Cardiac fibroblast (primary cell): ENCODE data around the gene GLE1.

Experiments
- DNase-seq, 2 donors: peaks; one replicate each; pipeline versions ENCODE4 v3.0.0 to v3.0.0-alpha.2; 2010; ENCODE audit warnings: low read depth in 2 of 2
- H3K4me3 ChIP-seq, 2 donors: replicated peaks in 1 of 2; 1 replicate in 1 of 2; 2 replicates in 1 of 2; pipeline ENCODE4 v1.5.1; 2011; ENCODE audit warnings: low read depth in 2 of 2, low read length in 2 of 2, mild to moderate bottlenecking in 2 of 2, moderate library complexity in 1 of 2
- CTCF ChIP-seq: IDR thresholded peaks from one replicate; pipeline ENCODE4 v1.5.1; 2011; ENCODE audit warnings: low read depth, mild to moderate bottlenecking, low read length, inconsistent platforms

GLE1 gene

GRCh38 chr9:128555180-128555721 lies 50.7 kb downstream of the GLE1 start:
- peak; percentile 76 to 79 for DNase-seq
- H3K4me3 ChIP-seq, result peak overlapping the region; percentile 14 to 64
- TF ChIP-seq CTCF, result no peak

GRCh38 chr9:128556276-128556675 lies 51.8 kb downstream of the GLE1 start:
- no peak for DNase-seq
- H3K4me3 ChIP-seq, result no peak overlapping the region
- no peak for TF ChIP-seq CTCF

DNA sequence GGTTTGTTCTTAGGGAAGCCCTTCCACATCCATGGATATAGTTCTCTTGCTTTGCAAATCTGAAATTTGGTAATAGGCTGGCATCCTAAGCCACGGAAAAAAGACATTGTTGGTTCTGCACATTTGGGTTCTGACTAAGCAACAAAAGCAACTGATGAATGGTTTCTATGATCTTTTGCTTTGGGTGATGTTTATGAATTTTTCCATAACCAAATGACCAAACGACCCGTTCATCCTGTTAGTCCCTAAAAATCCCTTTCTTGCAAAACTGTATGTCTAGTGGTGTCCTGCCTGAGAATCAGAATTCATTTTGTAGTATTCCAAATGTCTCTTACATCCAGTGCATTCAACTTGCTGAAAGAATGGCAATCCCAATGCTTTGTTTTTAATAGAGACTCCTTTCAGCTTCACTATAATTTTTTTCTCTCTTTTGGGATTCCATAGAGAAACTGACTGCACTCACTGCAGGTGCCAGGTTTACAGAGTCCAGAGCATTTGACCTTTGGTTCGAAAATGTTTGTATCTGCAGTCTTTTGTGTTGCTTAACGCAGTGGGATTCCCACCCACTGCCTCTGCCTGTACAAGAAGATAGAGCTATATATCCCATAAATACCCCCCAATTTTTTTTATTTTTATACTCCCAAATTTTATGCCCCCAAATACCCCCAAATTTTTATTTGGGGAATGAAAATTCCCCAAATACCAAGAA lies 52.6 kb downstream of the GLE1 start:
- no peak for TF ChIP-seq CTCF
- no peak overlapping the region for H3K4me3 ChIP-seq
- DNase-seq, result no peak

DNA sequence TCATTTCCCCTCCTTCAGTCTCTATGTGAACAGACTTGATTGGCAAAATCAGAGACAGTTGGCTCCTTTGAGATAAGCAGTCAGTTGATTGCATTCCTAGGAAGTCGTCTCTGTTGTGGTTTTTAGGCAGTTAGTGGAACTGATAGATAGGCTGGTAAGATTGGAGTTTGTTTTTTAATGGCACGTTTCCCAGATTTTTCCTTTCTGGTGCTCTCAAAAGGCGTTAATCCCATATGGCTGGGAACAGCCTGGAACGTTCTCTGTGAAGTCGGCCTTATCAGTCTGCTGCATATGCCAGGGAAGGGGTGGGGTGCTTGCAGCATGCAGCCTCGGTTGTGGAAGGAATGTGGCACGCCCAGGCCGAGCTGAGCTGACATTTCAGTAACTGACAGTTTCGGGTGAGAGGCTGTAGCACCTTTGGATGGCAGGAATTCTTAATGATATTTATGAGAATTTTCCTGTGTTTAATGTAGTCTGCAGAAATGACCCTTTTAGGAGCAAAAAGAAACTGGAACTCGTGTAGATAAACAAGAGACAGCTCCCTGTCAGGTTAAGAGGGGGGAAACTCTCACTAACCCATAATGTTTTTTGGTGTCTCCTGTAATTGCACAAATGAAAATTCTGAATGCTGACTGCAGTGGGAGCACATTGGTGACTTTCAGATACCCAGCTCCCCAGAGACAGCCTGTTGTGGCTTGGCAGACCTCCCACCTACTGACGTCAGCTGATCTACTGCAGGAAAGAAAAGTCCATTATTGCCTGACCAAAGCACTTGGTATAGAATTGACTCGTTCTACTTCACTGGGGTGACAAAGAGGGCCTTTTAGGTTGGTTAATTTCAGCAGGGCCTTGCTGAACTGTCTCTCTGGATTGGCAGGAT lies 54.2 kb downstream of the GLE1 start:
- H3K4me3 ChIP-seq, result peak overlapping the region; percentile 8 to 27
- peak; percentile 94 for DNase-seq

DNA sequence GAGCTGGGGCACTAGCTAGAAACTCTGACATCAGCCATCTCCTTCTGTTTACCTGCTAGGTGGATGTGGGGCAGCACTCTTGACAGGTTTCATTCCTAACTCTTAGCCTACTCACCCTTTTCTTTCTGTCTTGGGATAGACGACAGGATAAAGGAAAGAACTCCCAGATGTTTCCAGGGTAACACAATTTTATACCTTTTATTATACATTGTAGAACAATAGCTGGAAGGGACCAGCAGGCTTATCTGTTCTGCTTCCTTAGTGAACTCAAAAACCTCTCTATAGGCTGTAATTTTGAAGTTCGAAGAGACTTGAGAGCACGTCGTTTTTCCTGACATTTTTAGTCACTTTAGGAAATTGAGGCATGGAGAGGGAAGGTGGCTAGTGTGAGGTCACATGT lies 61.1 kb downstream of the GLE1 start:
- TF ChIP-seq CTCF, result no peak
- DNase-seq, result no peak
- no peak overlapping the region for H3K4me3 ChIP-seq

More for the DNA sequence above, 54.2 kb downstream of the GLE1 start:
- no peak for TF ChIP-seq CTCF

DNA sequence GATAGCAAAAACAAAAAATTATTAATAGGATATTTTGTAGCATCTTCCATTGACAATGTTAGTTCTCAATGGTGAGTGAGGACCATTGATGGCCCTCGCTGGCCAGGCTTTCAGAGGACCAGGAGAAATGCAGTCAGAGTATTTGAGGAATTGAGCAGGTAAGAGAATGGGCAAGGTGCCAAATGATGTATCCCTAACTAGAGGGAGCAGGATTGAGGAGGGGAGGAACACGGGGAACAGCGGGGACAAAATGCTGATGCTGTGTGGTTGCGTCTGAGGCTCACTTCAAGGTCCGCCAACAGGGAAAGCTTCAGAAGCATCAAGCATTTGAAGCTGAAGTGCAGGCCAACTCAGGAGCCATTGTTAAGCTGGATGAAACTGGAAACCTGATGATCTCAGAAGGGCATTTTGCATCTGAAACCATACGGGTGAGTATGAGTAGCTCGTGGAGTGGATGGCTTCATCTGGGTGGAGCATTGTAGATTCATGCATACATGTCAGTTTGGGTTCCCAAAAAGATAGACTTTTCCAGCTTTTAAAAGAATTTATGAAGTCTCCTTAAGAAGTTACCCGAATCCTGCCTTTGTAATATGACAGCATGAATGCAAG lies 64.1 kb downstream of the GLE1 start:
- no peak overlapping the region for H3K4me3 ChIP-seq
- no peak for TF ChIP-seq CTCF
- DNase-seq, result peak in 1 of 2 donors; percentile 23
